ENCODE results near the gene HTRA1. TPM values are rescaled to one million over a fixed set of nuclear protein-coding genes. Genes with fewer than 3 reads are reported as not detected.

Gene HTRA1
- not detected in 2 replicates for total RNA-seq (2014; rRNA removed; shearing (Covaris generic))

- DNase-seq (ENCODE audit: low spot score) = no peak
Observed at GRCh38 chr10:122461367-122461728, at the start of gene HTRA1. Gene HTRA1, plus strand, starts transcription at chr10:122461553. Its CDS starts 100 bp downstream, at chr10:122461653.

- no peak for DNase-seq (ENCODE audit: low spot score)
Observed at GRCh38 chr10:122413327-122413726, 48.0 kb upstream of the HTRA1 start.

- DNase-seq (ENCODE audit: low spot score) = no peak
Observed at GRCh38 chr10:122417667-122418066, 43.7 kb upstream of the HTRA1 start.

GRCh38 chr10:122419016-122419415, 42.3 kb upstream of the HTRA1 start:
- no peak for DNase-seq (ENCODE audit: low spot score)

- no peak for DNase-seq (ENCODE audit: low spot score)
Observed at GRCh38 chr10:122419876-122420623, 41.3 kb upstream of the HTRA1 start.

GRCh38 chr10:122420624-122421007, 40.7 kb upstream of the HTRA1 start:
- no peak for DNase-seq (ENCODE audit: low spot score)

- DNase-seq (ENCODE audit: low spot score) = no peak
Observed at GRCh38 chr10:122421054-122421625, 40.2 kb upstream of the HTRA1 start.

- no peak for DNase-seq (ENCODE audit: low spot score)
Observed at GRCh38 chr10:122421742-122422141, 39.6 kb upstream of the HTRA1 start.

- DNase-seq (ENCODE audit: low spot score) = no peak
Observed at GRCh38 chr10:122422266-122422989, 38.9 kb upstream of the HTRA1 start.

GRCh38 chr10:122424059-122424458, 37.3 kb upstream of the HTRA1 start:
- no peak for DNase-seq (ENCODE audit: low spot score)

GRCh38 chr10:122426829-122427228, 34.5 kb upstream of the HTRA1 start:
- no peak for DNase-seq (ENCODE audit: low spot score)

GRCh38 chr10:122427280-122427679, 34.1 kb upstream of the HTRA1 start:
- no peak for DNase-seq (ENCODE audit: low spot score)

GRCh38 chr10:122435212-122435827, 26.0 kb upstream of the HTRA1 start:
- DNase-seq (ENCODE audit: low spot score) = peak; percentile 72

- peak; percentile 59 for DNase-seq (ENCODE audit: low spot score)
Observed at GRCh38 chr10:122441961-122442360, 19.4 kb upstream of the HTRA1 start.

- DNase-seq (ENCODE audit: low spot score) = no peak
Observed at GRCh38 chr10:122445469-122445868, 15.9 kb upstream of the HTRA1 start.

- no peak for DNase-seq (ENCODE audit: low spot score)
Observed at GRCh38 chr10:122445904-122446303, 15.4 kb upstream of the HTRA1 start.

GRCh38 chr10:122446668-122447423, 14.5 kb upstream of the HTRA1 start:
- DNase-seq (ENCODE audit: low spot score) = no peak

GRCh38 chr10:122448600-122448999, 12.8 kb upstream of the HTRA1 start:
- DNase-seq (ENCODE audit: low spot score) = no peak

- no peak for DNase-seq (ENCODE audit: low spot score)
Observed at GRCh38 chr10:122449153-122449552, 12.2 kb upstream of the HTRA1 start.

- no peak for DNase-seq (ENCODE audit: low spot score)
Observed at GRCh38 chr10:122450353-122450990, 10.9 kb upstream of the HTRA1 start.

GRCh38 chr10:122454071-122454470, 7.3 kb upstream of the HTRA1 start:
- no peak for DNase-seq (ENCODE audit: low spot score)
